ENCODE data around the gene ZNF608. TPM values are rescaled to one million over a fixed set of nuclear protein-coding genes. Genes with fewer than 3 reads are reported as not detected.

The ZNF608 gene
- total RNA-seq, 4 donors from 2014 or later, result 24.4 to 41.4 (median 36.1) TPM

DNA sequence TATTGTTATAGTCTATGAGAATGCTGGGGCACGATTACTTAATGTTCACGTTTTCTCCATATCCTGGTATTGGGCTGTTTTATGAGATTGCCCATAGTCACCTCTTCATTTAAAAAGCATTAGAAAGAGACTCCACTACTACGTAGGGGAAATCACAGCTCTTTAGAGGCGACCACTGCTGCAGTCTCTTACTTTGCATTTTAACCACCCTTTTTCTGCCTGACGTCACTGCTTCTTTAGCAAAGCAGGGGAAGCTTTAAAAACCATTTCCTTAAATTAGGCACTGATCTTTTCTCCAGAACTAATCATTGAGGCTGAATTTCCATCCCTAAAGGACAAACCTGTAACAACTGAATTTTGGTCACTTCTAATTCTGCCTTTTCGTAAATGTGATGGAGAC, 38.9 kb downstream of the ZNF608 start:
- H3K27ac ChIP-seq, result peak overlapping the region; percentile 57 to 75 (median 69)
- H3K4me3 ChIP-seq, result peak overlapping the region in 1 of 2 donors; percentile 27
- H3K27me3 ChIP-seq, result no peaks in the 10 kb centered on the region
- H3K9me3 ChIP-seq, result no peaks in the 10 kb centered on the region
- WGBS, 2 donors (ENCODE audit: low coverage in 1 of 2), result 33 to 51% methylated on average over 4 to 6 of the region's 6 CpGs
- H3K36me3 ChIP-seq, result no peaks in the 10 kb centered on the region
- TF ChIP-seq POLR2A (IDR thresholded peaks at IDR 0.05), result no peak
- no peak for TF ChIP-seq POLR2AphosphoS5 (IDR thresholded peaks at IDR 0.05)
- TF ChIP-seq, protein P1, sequence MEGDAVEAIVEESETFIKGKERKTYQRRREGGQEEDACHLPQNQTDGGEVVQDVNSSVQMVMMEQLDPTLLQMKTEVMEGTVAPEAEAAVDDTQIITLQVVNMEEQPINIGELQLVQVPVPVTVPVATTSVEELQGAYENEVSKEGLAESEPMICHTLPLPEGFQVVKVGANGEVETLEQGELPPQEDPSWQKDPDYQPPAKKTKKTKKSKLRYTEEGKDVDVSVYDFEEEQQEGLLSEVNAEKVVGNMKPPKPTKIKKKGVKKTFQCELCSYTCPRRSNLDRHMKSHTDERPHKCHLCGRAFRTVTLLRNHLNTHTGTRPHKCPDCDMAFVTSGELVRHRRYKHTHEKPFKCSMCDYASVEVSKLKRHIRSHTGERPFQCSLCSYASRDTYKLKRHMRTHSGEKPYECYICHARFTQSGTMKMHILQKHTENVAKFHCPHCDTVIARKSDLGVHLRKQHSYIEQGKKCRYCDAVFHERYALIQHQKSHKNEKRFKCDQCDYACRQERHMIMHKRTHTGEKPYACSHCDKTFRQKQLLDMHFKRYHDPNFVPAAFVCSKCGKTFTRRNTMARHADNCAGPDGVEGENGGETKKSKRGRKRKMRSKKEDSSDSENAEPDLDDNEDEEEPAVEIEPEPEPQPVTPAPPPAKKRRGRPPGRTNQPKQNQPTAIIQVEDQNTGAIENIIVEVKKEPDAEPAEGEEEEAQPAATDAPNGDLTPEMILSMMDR (IDR thresholded peaks at IDR 0.05), result no peak
- H3K4me1 ChIP-seq, result peaks cover 18 to 88% (median 31%) of the 10 kb centered on the region in 3 donors
- ATAC-seq, result no peak

DNA sequence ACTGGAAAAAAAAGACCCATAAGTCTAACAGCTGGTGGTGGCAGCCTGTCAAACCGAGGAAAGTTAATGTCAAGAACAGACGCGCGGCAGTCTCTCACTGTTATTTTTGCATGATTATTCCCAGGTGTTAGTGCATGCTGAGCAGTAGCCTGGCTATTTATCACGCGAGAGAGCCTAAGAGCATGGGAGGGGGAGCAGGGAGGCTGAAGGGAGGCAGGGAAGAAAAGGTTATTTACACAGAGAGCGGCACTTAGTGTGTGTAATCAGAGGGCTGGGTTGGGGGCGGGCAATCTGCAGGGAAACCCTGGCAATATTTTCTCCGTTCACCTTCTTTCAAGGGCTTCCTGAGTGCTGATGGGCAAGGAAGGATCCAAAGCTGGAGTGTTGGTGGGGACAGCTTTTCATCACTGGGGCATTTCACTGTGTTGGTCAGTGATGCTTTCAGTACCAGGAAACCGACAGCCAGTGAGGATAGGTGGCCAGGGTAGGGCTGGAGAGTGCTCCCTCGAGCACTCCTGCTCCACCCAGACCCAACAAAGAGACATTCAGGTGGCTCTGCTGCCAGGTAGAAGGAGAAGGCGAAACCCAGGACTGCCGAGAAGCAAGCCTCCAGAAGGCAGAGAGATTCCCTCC, 39.6 kb downstream of the ZNF608 start:
- Histone ChIP-seq H3K4me3 (peak overlapping the region; percentile 27 to 28), H3K36me3 (no peaks in the 10 kb centered on the region), H3K9me3 (no peaks in the 10 kb centered on the region), H3K4me1 (peaks cover 18 to 88% (median 35%) of the 10 kb centered on the region in 3 donors), H3K27ac (peak overlapping the region; percentile 57 to 75 (median 69)), H3K27me3 (no peaks in the 10 kb centered on the region)
- ATAC-seq, result no peak
- TF ChIP-seq, protein P1 (IDR thresholded peaks at IDR 0.05), result no peak
- TF ChIP-seq EP300 (IDR thresholded peaks at IDR 0.05) (no peak), POLR2AphosphoS5 (IDR thresholded peaks at IDR 0.05) (no peak), POLR2A (IDR thresholded peaks at IDR 0.05) (no peak)
- 0 to 7% methylated on average over 6 to 9 of the region's 13 CpGs for WGBS, 2 donors (ENCODE audit: low coverage in 1 of 2)

DNA sequence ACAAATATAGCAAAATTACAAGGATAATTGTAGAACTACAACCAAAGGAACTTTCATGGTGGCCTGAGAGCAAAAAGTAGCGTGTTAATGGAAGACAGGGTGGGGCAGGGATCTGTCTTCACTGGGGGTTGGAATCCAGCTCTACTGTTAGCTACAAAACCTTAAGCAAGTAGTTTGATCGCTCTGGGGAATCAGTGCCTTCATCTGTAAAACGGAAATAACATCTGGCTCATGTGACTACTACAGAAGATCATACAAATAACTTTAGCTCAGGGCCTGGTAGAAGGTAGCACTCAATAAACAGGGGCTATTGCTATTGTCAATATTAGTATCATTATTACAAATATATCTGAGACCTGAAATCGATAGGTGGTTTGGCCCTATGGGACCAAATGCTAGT, 40.4 kb downstream of the ZNF608 start:
- H3K4me1 ChIP-seq, result peaks cover 18 to 94% (median 36%) of the 10 kb centered on the region in 3 donors

DNA sequence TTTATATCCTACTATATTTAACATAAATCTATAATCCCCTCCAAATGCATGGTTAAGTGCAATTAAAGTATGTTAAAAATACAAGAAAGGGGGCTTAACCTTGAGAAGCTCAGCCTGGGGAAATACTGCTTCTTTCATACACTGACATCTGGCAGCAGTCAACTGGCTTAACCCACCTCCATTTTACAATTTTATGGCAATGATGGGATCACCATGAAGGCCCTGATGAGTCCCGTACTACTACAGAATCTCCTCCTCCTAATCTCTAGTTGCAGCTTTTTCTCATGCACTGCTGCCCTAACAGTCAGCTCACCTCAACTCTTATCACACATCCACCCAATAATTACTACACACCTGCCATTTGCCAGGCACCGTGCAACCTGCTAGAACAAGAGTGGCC, 40.9 kb downstream of the ZNF608 start:
- Histone ChIP-seq H3K27ac (peak overlapping the region in 1 of 4 donors; percentile 73), H3K4me1 (peaks cover 18 to 98% (median 36%) of the 10 kb centered on the region in 3 donors), H3K4me3 (no peak overlapping the region), H3K9me3 (no peaks in the 10 kb centered on the region), H3K27me3 (no peaks in the 10 kb centered on the region), H3K36me3 (no peaks in the 10 kb centered on the region)
- 88 to 95% methylated on average over 2 of the region's 2 CpGs for WGBS, 2 donors (ENCODE audit: low coverage in 1 of 2)
- TF ChIP-seq POLR2AphosphoS5 (IDR thresholded peaks at IDR 0.05) (no peak), EP300 (IDR thresholded peaks at IDR 0.05) (no peak), POLR2A (IDR thresholded peaks at IDR 0.05) (no peak)
- TF ChIP-seq, protein P1 (IDR thresholded peaks at IDR 0.05), result no peak
- ATAC-seq, result no peak

More for the DNA sequence above, 40.4 kb downstream of the ZNF608 start:
- Histone ChIP-seq H3K4me3 (no peak overlapping the region), H3K9me3 (no peaks in the 10 kb centered on the region), H3K36me3 (no peaks in the 10 kb centered on the region), H3K27ac (peak overlapping the region in 3 of 4 donors; percentile 65 to 75 (median 73)), H3K27me3 (no peaks in the 10 kb centered on the region)
- no peak for ATAC-seq
- 78 to 85% methylated on average over 3 to 4 of the region's 4 CpGs for WGBS, 2 donors (ENCODE audit: low coverage in 1 of 2)
- TF ChIP-seq POLR2AphosphoS5 (IDR thresholded peaks at IDR 0.05), result no peak
- TF ChIP-seq EP300 (IDR thresholded peaks at IDR 0.05), result no peak
- TF ChIP-seq POLR2A (IDR thresholded peaks at IDR 0.05), result no peak
- TF ChIP-seq, protein P1 (IDR thresholded peaks at IDR 0.05), result no peak

Data from gastroesophageal sphincter (tissue), 4 donors.